ENCODE measurements around the gene PTK7.

The PTK7 gene

DNA sequence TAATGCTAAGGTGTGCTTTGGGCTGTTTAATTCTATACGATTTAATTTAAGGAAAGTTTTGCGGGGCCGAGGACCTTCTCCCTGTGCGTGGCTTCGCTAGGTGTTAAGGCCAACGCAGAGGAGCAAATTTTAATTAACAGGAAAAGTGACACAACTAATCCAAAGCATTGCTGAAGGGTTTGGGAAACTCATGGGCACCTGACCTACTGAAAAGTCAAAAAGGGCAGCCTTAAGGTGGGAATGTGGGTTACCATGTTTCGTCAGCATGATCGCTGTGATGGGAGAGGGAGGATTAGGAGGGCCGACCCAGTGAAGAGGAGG lies 105.5 kb downstream of the PTK7 start:
- FAIRE-seq = no peak

DNA sequence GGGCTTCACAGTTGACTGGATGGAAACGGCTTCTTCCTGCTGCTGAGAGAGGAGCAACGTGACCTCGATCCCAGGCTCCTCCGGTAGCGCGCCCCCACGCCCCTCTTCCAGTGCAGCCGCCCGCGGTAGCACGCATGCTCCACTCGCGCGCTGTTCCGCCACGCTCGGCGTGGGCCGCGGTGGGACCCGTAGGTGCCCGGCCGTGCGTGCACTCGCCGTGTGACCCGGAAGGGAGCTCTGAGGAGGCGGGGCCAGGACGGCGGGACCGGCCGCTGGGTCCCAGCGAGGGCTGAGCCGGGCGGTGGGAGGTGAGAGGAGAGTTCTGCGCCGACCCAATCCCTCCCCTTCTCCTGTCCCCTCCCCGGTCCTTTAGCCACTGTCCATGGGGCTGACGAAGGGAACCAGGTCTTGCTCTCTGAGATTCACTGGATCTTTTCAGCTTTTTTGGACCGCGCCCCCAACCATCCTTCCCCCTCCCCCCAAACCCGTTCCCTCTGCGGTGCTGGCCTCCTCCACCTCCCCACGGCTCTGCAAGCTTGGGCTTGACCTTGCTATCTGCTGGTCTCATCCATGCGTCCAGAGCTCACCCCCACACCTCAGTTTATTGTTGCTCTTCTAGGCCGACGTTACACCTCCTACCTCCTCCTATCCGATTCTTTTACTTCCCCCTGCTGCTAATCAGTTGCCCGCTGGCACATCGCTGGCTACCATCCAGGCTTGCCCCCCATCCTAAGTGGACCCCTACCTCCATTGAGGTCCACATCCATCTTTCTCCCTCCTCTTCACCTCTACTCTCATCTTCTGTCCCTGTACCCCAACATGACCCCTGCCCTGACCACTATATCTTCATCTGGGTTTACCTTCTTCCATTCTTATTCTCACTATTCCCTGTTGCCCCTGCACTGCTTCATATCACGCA lies 106.1 kb downstream of the PTK7 start, which contains the start of gene CUL9:
CUL9 (plus strand) TSS at position 255 of the 919 bp plus-strand sequence. CDS start 2,115 bp downstream, outside the sequence.
- no peak for FAIRE-seq

DNA sequence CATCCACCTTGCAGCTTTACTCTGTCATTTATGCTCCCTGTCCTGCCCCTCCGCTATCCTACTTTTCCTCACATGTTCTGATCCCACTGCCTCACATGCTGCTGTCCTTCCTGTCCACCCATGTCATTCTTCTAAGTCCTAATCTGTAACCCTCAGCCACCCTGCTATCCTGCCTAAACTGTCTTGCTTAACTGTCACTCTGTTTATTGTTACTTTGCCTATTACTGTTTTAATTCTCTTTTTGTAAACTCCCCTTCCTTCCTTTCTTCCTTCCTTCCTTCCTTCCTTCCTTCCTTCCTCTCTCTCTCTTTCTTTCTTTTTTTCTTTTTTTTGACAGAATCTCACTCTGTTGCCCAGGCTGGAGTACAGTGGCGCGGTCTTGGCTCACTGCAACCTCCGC lies 107.3 kb downstream of the PTK7 start:
- no peak for FAIRE-seq

DNA sequence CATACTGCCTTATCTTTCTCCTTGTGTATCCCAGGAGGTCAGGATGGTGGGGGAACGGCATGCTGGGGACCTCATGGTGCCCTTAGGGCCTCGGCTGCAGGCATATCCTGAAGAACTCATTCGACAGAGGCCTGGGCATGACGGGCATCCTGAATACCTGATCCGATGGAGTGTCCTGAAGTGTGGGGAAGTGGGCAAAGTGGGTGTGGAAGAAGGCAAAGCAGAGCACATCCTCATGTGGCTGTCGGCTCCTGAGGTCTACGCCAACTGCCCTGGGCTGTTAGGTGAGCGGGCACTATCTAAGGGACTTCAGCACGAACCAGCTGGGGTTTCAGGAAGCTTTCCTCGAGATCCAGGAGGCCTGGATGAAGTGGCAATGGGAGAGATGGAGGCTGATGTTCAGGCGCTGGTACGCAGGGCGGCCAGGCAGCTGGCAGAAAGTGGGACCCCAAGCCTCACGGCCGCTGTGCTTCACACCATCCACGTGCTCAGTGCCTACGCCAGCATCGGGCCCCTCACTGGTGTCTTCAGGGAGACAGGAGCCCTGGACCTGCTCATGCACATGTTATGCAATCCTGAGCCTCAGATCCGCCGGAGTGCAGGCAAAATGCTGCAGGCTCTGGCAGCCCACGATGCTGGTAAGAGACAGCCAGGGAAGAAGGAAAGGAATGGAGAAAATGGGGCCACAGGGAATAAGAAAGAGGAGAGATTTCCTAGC lies 108.3 kb downstream of the PTK7 start:
- no peak for FAIRE-seq

DNA sequence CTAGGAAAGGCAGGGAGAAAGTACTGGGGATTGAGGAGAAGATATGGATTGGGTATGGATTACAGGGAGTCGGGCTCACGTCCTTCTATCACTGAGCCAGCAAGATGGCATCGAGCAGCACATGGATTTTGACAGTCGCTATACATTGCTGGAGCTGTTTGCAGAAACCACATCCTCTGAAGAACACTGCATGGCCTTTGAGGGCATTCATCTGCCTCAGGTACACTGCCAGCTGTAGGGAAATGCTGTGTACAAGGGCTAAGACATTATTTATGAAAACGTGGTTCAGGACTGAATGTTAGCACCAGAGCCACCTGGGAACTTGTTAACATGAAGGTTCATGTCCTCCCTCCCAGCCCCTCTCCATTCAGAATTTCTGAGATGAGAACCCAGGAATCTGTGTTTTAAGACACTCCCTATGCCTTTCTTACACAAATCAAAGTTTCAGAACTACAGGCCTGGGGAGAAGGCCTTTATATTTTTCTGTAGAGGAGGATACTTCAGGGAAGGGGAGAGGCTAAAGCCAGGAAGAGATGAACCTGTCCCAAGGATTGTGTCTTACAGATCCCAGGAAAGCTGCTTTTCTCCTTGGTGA lies 109.4 kb downstream of the PTK7 start:
- no peak for FAIRE-seq

DNA sequence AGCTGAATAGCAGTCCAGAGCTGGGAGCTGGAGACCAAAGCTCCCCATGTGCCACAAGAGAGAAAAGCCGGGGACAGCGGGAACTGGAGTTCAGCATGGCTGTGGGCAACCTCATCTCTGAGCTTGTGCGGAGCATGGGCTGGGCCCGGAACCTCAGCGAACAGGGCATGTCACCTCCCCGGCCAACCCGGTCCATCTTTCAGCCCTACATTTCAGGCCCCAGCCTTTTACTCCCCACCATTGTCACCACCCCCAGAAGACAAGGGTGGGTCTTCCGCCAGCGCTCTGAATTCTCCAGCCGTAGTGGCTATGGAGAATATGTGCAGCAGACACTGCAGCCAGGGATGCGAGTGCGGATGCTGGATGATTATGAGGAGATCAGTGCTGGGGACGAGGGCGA lies 109.9 kb downstream of the PTK7 start:
- FAIRE-seq = no peak

DNA sequence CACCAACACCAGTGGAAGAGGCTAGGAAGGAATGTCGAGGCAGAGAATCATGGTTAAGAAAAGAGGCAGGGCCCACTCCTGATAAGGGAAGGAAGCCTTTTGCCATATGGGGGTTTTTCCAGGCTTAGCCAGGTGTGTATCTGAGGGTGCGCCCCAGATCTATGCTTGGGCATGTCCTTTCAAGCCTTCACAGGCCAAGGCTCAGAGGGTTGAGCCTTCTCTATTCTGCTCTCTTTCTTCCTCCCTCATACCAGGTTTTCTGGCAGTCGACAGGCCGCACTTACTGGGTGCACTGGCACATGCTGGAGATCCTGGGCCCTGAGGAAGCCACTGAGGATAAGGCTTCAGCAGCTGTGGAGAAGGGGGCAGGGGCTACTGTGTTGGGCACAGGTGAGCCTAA lies 110.6 kb downstream of the PTK7 start:
- no peak for FAIRE-seq

DNA sequence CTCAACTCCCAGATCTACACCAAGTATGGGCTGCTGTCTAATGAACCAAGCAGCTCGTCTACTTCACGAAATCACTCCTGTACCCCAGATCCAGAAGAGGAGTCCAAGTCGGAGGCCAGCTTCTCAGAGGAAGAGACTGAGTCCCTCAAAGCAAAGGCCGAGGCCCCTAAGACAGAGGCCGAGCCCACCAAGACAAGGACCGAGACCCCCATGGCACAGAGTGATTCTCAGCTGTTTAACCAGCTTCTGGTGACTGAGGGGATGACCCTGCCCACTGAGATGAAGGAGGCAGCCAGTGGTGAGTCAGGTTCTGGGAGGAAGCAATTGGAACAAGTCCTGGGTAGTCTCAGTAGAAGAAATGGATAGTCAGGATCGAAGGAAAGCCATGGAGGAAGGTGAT lies 111.7 kb downstream of the PTK7 start:
- no peak for FAIRE-seq

DNA sequence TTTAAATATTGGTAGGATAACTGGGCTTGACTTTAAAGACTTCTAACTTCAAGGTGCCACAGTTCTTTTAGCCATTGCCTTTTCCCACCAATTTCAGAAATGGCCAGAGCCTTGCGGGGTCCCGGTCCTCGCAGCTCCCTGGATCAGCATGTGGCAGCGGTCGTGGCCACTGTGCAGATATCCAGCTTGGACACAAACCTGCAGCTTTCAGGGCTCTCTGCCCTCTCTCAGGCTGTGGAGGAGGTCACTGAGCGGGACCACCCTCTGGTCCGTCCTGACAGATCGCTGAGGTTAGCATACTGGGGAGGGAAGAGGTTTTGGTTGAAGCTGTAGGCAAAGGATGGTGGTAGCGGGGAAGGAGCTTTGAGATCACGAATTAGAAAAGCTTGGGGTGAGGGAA lies 112.3 kb downstream of the PTK7 start:
- FAIRE-seq = no peak

DNA sequence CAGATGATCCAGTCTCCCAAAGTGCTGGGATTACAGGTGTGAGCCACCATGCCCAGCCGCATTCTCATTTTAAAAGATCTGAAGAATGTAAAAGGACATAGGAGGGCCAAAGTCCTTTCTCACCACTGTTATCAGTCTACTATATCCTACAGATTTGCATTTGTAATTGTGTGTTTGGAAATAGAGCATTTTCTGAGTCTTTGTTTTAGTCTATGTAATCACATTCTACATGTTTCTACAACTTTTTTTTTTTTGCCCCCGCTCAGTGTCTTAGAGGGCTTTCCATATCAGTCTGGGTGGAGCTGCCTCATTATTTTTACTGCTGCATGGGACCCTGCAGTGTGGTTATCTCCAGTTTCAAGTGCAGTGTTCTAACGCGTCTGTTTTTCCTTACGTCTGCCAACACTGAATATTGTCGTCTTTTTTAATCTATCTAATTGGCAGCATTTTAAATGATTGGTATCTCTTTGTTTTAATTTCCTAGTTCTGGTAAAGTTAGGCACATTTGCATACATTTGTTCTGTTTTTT lies 113.7 kb downstream of the PTK7 start:
- FAIRE-seq = no peak

DNA sequence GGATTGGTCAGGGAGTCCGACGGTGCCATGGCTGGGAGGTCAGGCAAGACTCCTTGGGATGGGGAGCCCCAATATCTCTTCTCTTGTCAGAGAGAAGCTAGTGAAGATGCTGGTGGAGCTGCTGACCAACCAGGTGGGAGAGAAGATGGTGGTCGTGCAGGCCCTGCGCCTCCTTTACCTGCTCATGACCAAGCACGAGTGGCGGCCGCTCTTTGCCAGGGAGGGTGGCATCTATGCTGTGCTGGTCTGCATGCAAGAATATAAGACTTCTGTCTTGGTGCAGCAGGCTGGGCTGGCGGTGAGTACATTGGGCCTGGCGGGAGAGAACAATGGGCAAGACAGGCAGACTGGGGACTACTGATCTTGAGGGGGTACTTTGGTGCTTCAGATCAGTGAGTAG lies 116.8 kb downstream of the PTK7 start:
- no peak for FAIRE-seq

DNA sequence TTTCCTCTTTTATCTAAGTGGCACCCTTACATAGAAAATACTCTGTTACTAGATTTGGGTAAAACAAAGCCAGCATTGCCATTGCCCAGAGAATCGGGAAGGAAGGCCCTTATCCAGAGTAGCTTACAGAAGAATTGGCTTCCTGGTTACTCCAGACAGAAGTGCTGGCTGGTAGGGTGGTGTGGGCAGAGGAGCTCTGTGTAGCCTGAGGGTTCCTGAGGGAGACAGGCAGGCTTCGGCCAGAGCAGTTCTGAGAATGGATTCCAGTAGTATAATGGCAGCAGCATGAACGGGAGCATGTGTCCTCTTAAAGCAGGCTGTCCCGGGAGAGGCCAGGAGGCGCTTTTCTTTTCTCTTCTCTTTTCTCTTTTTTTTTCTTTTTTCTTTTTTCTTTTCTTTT lies 117.8 kb downstream of the PTK7 start:
- no peak for FAIRE-seq

DNA sequence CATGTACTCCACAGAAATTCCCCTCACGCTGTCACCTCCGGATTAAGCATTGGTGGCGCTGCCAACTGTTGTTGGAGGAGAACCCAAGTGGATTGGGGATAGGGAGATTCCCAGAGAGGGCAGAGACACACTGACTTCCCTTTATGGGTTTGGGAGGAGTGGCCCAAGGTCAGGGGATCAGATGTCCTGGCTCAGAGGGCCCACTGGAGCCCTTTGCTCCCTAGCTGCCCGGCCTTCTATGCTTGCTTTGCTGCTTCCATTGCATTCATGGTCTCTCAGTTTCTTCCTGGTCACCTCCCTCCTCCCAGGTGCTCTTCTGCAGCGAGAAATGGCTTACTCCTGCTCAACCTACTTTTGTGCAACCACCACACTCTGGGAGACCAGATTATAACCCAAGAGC lies 120.2 kb downstream of the PTK7 start:
- FAIRE-seq = no peak

DNA sequence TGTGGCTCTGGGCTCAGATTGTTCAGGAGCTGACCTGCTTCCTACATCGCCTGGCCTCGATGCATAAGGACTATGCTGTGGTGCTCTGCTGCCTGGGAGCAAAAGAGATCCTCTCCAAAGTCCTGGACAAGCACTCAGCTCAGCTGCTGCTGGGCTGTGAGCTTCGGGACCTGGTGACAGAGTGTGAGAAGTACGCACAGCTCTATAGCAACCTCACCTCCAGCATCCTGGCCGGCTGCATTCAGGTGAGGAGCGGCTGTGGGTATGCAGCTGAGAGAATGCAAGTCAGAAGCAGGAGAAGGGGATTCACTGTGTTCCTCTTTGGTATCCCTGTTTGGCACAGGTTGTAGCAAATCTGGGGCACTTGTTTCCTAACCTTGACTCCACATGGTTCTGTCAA lies 123.8 kb downstream of the PTK7 start:
- no peak for FAIRE-seq

DNA sequence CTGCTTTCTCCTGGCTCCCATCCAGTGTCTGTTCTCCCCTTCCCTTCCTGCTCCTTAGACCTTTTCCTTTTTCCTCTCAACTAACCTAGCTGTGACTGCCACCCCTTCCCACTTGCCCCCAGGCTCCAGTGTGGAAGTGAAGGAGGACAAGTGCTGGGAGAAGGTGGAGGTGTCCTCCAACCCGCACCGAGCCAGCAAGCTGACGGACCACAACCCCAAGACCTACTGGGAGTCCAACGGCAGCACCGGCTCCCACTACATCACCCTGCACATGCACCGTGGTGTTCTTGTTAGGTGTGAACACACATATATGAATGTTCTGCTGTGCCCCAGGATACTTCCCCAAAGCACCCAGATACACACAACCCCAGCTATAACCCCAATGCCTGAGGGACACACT lies 124.4 kb downstream of the PTK7 start:
- FAIRE-seq = no peak

DNA sequence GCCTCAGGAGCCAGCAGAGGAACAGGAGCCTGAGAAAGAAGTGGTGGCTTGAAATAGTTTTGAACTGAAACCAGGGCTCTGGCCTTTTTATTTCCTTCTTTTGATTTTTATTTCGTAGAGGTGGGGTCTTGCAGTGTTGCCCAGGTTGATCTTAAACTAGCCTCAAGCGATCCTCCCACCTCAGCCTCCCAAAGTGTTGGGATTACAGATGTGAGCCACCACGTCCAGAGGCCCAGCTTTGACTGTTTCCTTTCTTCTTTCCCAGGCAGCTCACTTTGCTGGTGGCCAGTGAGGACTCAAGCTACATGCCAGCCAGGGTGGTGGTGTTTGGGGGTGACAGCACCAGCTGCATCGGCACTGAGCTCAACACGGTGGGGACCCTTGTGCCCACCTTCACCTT lies 126.3 kb downstream of the PTK7 start:
- no peak for FAIRE-seq

DNA sequence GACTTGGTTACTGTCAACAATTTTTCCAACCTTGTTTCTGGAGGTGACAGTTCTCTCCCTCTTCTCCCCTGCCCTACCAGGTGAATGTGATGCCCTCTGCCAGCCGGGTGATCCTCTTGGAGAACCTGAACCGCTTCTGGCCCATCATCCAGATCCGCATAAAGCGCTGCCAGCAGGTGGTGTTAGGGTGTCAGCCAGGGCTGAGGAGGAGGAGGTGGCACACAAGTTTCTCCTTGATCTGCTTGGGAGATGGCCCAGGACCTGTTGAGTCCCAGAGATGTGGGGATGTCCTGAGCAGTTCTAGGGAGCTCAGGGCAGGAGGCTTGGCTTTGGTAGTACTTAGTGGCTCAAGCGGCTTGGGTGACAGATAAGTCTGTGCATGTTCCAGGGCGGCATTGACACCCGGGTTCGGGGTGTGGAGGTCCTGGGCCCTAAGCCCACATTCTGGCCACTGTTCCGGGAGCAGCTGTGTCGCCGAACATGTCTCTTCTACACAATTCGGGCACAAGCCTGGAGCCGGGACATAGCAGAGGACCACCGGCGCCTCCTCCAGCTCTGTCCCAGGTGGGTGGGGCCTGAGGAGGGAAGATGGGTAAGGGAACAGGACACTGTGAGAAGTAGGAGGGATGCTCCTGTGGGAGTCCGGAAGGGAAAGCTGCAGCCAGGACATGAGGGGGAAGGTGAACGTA lies 127.1 kb downstream of the PTK7 start:
- no peak for FAIRE-seq

DNA sequence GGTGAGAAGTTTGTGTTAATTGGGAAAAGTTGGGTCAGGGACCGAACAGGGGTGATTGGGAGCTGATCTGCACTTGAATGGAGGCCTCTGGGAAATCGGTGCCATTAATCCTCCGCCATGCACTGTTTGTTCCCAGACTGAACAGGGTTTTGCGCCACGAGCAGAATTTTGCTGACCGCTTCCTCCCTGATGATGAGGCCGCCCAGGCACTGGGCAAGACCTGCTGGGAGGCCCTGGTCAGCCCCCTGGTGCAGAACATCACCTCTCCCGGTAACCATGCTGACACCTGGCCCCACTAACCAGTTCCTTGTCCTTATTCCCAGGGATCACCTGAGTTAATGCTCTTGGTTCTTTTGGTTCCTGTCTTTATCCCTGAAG lies 127.6 kb downstream of the PTK7 start:
- FAIRE-seq = no peak

DNA sequence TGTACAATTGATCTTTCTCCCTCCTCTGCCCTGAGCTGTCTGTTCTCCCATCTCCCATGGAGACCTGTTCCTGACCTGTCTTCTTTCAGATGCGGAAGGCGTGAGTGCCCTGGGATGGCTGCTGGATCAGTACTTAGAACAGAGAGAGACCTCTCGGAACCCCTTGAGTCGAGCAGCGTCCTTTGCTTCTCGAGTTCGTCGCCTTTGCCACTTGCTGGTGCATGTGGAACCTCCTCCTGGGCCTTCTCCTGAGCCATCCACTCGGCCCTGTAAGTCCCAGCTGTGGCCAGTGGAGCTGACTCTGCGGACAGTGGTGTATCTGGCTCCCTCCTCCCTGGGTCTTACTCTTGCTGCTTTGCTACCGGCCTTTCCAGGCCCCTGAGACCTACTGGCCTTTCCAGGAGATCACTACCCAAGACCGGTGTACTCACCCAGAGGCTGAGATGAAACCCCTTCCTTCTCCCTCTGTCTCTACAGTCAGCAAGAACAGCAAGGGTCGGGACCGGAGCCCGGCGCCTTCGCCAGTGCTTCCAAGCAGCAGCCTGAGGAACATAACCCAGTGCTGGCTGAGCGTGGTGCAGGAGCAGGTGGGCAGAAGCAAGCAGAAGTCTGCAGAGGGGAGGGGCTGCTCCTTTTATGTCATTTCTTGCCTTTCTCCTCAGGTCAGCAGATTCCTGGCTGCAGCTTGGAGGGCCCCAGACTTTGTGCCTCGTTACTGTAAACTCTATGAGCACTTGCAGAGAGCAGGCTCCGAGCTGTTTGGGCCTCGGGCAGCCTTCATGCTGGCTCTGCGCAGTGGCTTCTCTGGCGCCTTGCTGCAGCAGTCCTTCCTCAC lies 128.4 kb downstream of the PTK7 start:
- FAIRE-seq = no peak

DNA sequence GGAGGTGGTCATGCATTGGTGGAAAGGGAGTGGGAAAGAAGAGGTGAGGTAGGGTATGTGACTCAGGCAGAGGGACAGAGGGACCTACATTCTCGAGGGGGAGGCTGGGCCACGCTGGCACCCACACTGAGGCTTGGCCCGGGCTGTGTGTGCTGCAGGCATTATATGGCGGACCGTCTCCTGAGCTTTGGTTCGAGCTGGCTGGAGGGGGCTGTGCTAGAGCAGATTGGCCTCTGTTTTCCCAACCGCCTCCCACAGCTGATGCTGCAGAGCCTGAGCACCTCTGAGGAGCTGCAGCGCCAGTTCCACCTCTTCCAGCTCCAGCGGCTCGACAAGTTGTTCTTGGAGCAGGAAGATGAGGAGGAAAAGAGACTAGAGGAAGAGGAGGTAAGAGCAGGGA lies 129.7 kb downstream of the PTK7 start:
- FAIRE-seq = no peak

DNA sequence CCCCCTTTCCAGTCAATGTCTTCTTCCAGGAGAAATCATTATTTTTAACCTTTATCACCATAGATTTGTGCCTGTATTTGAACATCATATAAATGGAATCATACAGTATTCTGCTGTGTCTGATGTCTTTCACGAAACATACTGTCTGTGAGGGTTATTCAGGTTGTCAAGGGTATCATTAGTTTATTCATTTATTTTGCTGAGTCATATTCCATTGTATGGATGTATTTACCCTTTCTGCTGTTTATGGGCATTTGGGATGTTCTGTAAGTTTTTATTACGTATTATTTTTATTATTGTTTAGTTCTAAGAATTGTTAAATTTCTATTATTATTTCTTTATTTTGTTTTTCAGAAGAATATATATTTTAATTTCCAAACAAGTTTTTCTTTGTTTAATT lies 131.2 kb downstream of the PTK7 start:
- peak; percentile 80 for FAIRE-seq

All from G401.6 (cell line).